Stimulated activated CD4-positive, alpha-beta T cell treated with anti-CD3 and anti-CD28 coated beads, Interleukin-2, amount 100 ng/mL, for 24 hours (primary cell): ENCODE results near the gene APOF.
"Not testable (repeated sequence)": the region's sequence is repeated elsewhere in the genome, so short reads cannot be mapped to it uniquely, and the experiment has no call there.

Source experiments
- DNase-seq, 2 donors: peaks; one replicate each; pipeline ENCODE4 v3.0.0-alpha.2; 2020

The APOF gene

DNA sequence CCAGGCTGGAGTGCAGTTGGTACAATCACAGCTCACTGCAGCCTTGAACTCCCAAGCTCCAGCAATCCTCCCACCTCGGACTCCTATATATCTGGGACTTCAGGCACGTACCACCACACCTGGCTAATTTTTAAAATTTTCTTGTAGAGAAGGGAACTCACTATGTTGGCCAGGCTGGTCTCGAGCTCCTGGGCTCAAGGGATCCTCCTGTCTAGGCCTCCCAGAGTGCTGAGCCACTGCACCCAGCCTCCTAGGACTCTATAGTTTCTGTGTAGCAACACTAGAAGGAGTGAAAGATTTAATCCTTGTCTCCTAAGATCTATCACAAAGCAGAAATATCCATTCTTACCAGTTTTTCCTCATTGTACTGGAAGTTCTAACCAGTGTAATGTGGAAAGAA lies 4.3 kb upstream of the APOF start:
- no peak for DNase-seq

DNA sequence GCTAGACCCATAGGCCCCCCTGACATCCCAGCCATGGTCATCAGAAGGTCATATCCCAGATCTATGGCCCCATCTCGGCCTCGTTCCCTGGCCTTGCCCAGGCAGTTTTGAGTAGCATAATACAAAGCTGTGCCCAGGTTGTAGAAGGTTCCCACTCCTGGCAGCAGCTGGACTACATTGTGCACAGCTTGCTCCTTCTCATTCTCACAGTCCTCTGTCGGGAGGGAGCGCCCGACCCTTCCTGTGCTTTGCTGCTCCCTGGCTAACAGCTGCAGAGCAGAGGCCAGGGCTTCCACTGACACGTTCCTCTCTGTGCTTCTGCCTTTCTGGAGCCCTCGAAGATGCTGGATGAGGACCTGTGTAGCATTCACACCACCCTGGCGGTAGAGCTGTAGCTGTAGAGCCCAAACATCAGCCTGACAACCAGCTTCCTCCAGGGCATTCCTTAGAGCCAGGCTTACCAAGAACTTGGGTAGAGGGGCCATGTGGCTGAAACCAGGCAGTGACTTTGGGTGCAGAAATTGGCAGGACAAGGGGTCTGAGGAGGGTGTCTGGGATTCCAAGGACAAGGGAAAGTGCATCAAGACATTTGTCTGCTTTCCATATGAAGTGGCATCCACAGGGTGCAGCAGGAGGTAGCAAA lies 1.0 kb downstream of the APOF start:
- DNase-seq: no peak

GRCh38 chr12:56359851-56360767 lies 2.5 kb downstream of the APOF start, which contains the start of gene STAT2:
Gene STAT2, minus strand, starts transcription at chr12:56360107. Its CDS starts 3,536 bp downstream, at chr12:56356571.
- peak; percentile 99 for DNase-seq

DNA sequence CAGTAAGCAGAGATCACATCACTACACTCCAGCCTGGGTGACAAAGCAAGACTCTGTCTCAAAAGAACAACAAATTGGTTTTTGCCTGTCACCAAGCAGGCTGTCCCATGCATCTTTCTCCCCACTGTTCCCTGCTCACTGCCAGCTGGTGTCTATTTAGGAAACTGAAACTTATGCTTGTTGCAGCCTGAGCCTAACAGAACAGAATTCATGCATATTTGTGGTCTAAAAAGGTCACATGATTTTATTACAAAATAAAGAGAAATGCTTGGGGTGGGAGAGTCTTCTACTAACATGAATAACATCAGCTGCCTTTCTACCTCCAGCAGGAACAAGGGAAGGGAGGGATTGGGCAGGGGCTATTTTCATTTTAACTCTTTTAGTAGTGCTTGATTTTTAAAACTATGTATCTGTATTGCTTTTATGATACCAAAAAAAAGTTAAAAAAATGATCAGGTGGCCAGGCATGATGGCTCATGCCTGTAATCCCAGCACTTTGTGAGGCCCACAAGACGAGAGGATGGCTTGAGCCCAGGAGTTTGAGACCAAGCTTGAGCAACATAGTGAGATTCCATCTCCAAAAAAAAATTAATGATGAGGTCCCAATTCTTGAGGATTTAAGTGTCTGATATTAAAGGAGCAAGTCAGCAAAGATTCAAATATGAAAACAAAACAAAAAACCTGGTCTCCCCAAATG lies 3.7 kb downstream of the APOF start:
- no peak for DNase-seq

DNA sequence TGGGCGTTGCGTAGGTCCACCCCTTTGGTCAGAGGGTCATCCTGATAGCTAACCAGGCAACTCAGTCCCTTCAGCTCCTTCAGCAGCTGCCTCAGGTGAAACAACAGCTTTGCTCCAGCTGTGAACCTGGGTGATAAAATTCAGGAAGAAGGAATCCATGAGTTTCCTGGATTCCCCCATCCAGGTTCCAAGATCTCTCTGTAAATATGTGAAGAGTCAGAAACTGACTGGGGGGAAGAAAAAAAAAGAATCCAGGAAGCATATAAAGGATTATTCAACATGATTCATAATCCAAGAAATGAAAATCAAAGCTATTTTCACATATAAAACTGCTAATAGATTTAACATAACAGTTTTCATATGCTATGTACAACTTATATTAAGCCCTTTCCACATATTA lies 11.3 kb downstream of the APOF start:
- no peak for DNase-seq

DNA sequence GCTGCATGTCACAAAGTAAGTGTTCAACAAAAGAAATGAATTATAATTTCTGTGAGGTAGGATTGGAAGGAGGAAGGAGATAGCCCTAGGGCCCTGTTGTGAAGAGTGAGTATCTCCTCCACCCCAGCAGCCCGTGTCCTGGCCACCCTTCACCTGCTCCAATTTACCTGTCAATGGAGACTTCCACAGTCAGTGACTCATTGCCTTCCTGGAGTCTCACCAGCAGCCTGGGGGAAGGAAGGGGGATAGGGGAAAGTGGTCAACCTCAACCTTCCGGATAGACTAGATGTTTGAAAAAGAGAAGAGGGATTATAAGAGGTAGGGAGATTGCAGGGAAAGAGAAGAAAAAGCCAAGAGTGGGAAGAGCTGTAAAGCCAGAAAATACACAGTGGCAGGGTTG lies 12.0 kb downstream of the APOF start:
- DNase-seq: no peak

DNA sequence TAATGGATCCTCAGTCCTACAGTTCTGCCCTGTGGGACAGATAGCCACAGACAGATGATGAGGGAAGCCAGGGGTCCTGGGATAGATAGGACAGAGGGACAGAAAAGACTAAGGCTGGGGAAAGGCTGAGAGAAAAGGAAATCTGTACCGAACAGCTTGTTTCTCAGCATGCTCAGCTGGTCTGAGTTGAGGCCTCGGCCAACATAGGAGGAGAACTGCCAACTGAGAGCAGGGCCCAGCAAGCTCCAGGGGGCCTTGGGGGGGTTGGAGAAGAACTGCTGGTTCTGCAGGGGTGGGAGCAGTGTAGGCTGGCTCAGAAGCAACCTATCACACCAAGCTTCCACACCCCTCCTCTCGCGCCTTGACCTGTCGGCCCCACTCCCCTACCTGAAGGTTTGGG lies 13.9 kb downstream of the APOF start:
- DNase-seq: no peak

DNA sequence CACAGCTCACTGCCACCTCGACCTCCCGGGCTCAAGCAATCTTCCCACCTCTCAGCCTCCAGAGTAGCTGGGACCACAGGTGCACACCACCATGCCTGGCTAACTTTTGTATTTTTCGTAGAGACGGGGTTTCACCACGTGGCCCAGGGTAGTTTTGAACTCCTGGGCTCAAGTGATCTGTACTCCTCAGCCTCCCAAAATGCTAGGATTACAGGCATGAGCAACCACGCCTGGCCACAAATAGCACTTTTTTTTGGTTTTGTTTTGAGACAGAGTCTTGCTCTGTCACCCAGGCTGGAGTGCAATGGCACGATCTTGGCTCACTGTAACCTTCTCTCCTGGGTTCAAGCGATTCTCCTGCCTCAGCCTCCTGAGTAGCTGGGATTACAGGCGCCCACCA lies 15.4 kb downstream of the APOF start:
- DNase-seq: not testable (repeated sequence)

DNA sequence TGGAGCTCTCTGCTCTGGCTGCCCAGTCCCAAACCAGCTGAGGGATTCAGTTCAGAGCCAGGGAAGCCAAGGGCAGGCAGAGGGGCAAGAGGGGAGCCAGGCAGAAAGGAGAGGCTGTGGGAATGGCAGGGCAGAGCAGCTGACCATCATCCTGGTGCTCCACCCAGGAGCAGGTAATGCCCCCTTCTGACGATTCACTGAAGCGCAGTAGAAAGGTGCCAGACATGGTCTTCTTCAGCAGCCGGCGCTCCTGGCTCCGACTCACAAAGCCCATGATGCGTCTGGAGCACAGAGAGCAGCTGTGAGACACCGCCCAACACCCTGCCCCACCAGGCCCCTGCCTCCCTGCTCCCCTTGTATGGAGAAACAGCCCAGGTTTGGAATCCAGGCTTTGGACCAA lies 16.0 kb downstream of the APOF start:
- DNase-seq: peak in 1 of 2 donors; percentile 15

DNA sequence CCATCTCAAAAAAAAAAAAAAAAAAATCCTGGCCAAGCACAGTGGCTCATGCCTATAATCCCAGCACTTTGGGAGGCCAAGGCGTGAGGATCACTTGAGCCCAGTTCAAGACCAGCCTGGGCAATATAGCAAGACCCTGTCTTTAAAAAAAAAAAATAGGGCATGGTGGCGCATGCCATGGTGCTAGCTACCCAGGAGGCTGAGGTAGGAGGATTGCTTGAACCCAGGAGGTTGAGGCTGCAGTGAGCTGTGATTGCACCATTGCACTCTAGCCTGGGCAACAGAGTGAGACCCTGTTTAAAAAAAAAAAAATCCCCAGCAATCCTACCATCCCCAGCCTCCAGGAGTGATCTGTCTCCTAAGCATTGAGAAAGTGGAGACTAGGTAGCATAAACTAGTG lies 20.4 kb downstream of the APOF start:
- not testable (repeated sequence) for DNase-seq

GRCh38 chr12:56341616-56342015 lies 21.0 kb downstream of the APOF start:
- DNase-seq: no peak

DNA sequence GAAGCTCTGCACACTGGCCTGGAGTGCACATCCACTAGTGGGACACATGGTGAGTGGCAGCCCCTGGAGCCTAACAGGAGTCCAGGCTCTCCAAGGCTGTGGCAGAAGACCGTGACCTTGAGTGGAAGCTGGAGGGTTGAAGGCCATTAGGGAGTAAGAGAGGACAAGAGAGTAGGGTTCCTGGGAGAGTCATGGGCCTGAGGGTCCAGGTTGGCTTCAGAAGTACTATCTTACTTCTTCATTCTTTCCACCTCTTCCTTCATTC lies 23.6 kb downstream of the APOF start:
- no peak for DNase-seq

DNA sequence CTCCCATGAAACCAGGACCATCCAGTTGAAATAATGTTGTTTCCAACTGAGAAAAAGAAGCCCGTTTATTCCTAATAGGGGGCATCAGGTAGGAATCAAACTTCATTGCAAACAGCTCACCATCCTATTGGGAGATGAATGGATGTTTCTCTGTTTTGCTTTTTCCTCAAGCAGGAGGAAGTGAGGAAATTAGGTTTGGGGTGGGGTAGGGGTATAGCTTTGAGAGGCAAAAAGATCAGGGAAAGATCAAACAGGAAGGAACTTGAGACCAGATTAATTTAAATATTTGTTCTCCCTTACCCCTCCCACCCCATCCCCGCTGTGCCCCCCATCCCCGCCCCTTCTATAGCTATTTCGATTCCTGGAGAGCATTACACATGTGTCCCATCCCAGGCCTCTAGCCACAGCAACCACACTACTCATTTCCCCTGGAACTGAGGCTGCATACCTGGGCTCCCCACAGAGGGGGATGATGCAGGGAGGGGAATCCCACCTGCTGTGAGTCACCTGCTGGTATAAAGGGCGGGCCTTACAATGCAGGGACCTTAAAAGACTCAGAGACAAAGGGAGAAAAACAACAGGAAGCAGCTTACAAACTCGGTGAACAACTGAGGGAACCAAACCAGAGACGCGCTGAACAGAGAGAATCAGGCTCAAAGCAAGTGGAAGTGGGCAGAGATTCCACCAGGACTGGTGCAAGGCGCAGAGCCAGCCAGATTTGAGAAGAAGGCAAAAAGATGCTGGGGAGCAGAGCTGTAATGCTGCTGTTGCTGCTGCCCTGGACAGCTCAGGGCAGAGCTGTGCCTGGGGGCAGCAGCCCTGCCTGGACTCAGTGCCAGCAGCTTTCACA lies 24.1 kb downstream of the APOF start, which contains the start of gene IL23A:
Gene IL23A (plus strand): TSS at position 577 of the 850 bp plus-strand sequence. CDS start 161 bp downstream, at position 738.
- DNase-seq: peak; percentile 82 to 89

DNA sequence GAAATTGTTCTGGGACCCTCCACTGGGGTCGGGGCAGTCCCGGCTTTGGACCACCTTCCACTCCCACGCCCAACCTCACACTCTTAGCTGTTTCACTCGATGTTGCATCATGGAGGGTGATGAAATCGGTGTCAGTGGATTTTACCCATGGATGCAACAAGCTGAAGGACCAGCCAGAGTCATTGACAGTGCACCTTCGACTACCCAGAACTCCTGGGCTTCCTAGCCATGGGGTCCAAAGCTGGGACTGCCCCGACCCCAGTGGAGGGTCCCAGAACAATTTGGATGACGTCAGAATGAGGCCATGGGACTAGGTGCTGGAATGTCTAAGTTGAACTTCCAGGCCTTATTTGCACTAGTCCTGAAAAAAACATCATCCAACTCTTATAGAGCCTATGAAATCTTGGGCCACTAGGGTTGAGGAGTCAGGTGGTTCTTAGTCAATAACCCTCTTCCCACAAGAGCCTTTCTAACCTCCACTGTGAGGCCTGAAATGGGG lies 24.9 kb downstream of the APOF start:
- DNase-seq: no peak

GRCh38 chr12:56336361-56337167 lies 26.1 kb downstream of the APOF start:
- DNase-seq: no peak

- DNase-seq: not testable (repeated sequence)
Observed at GRCh38 chr12:56335527-56335926, 27.1 kb downstream of the APOF start.

DNA sequence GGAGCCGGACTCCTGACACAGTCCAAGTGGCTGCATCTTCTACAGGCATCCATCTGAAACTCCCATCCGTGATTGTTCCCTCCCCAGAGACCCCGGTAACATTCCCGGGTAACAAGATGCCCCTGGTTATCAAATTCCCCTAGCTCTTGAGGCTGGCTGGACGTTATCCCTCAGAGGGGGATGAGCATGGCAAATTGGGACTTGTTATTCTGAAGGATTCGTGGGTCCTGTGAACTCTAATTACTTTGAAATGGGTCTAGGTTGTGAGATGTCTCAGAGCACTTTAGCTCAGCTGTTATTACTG lies 28.2 kb downstream of the APOF start:
- no peak for DNase-seq

GRCh38 chr12:56333679-56334489 lies 28.8 kb downstream of the APOF start, which contains the start of gene PAN2:
Gene PAN2, minus strand, starts transcription at chr12:56334000. Its CDS starts 906 bp downstream, at chr12:56333094.
- DNase-seq: peak; percentile 91 to 92

GRCh38 chr12:56333197-56333678 lies 29.4 kb downstream of the APOF start:
- DNase-seq: no peak

GRCh38 chr12:56332512-56333196 lies 30.0 kb downstream of the APOF start:
- DNase-seq: no peak
